GM13977 (cell line): ENCODE data around the gene MADD.

Source experiments
- DNase-seq: peaks from one replicate; pipeline ENCODE4 v3.0.0; 2012; ENCODE audit warnings: low spot score
- in situ Hi-C: fragments of 300-500 bp; cut with MboI; formaldehyde crosslinking; loops from one replicate; pipeline ENCODE4 v1.12.0; 2022; ENCODE audit warnings: low sequenced_read_pairs, low pct_unique_long_range_greater_than_20kb, mixed read lengths, inconsistent platforms; ENCODE audit not compliant: unreplicated experiment
- TF ChIP-seq, protein P1 (sequence below): IDR thresholded peaks from 2 replicates; pipeline ENCODE4 v1.5.1; 2012; ENCODE audit warnings: mild to moderate bottlenecking, control low read depth; ENCODE audit not compliant: insufficient read depth; ENCODE audit errors: extremely low read depth, missing control alignments

MADD gene

DNA sequence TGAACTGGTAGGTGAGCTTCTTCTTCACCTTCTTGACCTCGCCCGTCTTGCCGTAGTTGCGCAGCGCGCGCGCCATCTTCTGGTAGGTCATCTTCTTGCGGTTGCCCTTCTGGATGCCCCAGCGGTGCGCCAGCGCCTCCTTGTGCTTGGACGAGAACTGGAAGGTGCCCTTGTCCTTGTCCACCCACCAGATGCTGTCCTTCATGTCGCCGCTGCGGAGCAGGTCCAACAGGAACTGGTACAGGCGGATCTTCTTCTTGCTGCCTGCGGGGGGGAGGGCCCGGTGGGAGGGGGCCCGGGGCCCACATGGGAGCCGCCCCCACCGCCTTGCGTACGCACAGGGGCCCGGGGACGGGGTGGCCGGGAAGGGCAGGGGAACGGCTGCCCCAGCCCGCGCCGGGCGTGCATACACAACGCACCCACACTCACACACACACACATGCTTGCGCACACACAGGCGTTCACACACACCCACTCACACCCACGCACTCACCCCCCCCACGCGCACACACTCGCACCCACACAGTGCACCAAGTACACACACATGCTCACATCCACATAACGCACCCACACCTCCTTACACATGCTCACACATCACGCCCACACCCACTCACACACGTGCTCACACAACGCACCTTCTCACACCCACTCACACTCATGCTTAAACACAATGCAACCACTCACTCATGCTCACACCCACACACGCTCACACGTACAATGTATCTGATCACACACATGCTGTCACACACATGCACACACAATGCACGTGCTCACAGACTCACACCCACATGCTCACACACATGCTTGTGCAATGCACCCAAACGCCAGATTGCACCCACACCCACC lies 85.6 kb downstream of the MADD start:
- DNase-seq = no peak
- TF ChIP-seq, protein P1, sequence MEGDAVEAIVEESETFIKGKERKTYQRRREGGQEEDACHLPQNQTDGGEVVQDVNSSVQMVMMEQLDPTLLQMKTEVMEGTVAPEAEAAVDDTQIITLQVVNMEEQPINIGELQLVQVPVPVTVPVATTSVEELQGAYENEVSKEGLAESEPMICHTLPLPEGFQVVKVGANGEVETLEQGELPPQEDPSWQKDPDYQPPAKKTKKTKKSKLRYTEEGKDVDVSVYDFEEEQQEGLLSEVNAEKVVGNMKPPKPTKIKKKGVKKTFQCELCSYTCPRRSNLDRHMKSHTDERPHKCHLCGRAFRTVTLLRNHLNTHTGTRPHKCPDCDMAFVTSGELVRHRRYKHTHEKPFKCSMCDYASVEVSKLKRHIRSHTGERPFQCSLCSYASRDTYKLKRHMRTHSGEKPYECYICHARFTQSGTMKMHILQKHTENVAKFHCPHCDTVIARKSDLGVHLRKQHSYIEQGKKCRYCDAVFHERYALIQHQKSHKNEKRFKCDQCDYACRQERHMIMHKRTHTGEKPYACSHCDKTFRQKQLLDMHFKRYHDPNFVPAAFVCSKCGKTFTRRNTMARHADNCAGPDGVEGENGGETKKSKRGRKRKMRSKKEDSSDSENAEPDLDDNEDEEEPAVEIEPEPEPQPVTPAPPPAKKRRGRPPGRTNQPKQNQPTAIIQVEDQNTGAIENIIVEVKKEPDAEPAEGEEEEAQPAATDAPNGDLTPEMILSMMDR = peak; percentile 40
- in situ Hi-C loops = no loop called here

DNA sequence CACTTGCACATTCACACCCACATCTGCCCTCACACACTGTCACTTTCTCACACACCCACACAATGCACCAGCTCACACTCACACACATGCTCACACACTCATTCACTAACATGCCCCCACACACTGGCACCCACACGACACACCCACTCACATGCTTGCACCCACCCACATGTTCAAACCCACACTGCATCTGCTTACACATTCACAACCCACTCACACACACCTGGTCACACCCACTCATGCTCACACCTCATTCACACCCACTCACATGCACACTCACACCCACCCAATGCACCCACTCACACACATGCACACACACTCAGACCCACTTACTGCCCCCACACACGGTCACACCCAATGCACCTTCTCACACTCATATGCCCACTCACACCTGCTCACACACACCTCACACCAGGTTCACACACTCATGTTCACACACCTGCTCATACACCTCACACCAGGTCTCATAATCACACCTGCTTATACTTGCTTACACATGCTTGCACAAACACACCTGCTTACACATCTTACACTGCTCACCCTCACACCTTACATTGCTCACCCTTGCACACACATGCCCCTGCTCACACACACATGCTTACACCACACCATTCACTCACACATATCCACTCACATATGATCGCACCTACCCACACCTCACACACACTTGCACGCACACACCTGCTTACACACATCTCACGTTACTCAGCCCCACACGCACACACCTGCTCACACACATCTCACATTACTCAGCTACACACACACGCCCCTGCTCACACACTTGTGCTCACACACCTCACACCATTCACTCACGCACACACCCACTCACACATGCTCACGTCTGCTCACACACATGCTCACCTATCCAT lies 86.4 kb downstream of the MADD start:
- TF ChIP-seq, protein P1 = no peak
- in situ Hi-C loops = no loop called here

DNA sequence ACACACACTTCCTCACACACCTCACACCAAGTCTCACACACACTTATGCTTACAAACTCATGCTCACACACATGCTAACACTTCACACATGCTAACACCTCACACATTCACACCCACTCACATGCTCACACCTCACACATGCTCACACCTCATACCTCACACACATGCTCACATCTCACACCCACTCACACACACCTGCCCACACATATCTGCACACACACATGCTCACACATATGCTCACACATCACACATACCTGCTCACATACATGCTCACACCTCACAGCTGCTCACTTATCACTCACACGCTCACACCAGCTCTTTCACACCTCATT lies 87.0 kb downstream of the MADD start:
- TF ChIP-seq, protein P1 = no peak
- in situ Hi-C loops = no loop called here
- DNase-seq = no peak

More for the DNA sequence above, 86.4 kb downstream of the MADD start:
- no peak for DNase-seq

DNA sequence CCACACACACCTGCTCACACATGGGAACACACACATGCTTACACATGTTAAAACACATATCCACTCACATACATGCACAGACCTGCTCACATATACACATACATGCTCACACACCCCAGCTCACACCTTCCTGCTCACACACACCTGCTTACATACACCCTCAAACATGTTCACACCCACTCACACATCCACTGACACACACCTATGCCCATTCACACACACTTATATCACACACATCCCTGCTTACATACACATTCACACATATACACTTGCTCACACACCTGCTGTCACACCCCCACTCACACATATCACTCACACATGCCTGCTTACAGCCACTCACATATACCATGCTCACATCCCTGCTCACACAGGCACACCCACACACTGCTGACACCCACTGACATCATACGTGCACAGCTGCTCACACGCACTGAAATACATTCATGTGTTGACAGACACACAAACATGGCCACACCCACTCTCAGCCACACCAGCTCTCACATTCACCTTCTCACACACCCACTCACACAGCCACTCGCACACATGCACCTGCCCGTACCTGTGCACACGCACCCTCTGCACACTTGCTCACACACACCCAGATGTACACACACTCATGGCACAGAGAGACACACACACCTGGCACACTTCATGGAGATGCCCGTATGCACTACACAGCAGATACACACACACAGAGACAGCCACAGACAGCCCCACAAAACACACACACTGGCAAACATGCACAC lies 88.2 kb downstream of the MADD start:
- in situ Hi-C loops = no loop called here
- DNase-seq = no peak
- TF ChIP-seq, protein P1 = no peak

DNA sequence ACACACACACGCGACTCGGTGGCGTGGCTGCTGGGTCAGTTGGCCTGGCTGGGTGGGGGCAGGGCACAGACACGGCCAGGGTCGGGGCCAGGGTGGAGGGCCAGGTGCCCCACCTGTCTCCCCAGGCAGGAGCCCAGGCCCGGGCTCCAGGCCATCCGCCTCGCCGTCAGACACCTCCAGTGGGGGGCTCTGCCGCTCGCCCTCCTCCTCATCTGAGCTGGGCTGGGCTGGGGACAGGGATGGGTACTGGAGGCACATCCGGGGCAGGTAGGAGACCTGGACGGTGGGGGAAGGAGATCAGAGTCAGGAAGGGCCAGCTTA lies 88.8 kb downstream of the MADD start:
- DNase-seq = no peak
- TF ChIP-seq, protein P1 = no peak
- in situ Hi-C loops = no loop called here

GRCh38 chr11:47359162-47359561 lies 89.2 kb downstream of the MADD start:
- in situ Hi-C loops = no loop called here
- TF ChIP-seq, protein P1 = no peak
- no peak for DNase-seq
